Daoy (cell line): ENCODE data around the gene PTGES3. TPM values are rescaled to one million over a fixed set of nuclear protein-coding genes. Genes with fewer than 3 reads are reported as not detected.
"Not testable (repeated sequence)": the region's sequence is repeated elsewhere in the genome, so short reads cannot be mapped to it uniquely, and the experiment has no call there.

Experiments used
- DNase-seq: peaks from one replicate; pipeline ENCODE4 v3.0.0-alpha.2; 2015; ENCODE audit warnings: low read depth
- total RNA-seq: library from RNA; depleted of rRNA; stranded (reverse); fragments of >200 nt; shearing (Covaris generic); gene quantifications from 2 replicates; pipeline ENCODE4 v1.2.3, GENCODE V29; 2014

PTGES3 gene
- total RNA-seq, 1 experiment from 2014 or later: 147 TPM

DNA sequence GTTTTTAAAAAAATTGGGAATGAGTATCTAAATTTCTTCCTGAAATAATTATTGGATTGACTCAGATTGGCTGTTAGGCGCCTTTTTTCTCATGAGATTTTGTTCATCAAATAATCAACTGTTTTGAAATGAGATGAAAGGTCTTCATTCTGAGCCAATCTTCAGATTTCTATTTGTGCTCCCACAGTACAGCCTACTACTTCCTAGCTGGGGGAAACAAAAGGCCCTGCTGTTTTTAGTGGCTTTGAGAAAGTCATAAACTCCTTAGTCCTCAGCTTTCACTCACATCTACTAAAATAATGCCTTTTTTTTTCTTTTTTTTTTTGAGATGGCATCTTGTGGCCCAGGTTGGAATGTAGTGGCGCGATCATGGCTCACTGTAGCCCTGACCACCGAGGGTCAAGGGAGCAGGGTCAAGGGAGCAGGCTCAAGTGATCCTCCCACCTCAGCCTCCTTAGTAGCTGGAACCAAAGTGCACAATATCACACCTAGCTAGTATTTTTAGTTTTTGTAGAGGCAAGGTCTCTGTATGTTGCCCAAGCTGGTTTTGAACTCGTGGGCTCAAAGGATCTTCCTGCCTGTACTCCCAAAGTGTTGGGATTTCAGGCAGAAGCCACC, 21.8 kb upstream of the PTGES3 start:
- DNase-seq: no peak

DNA sequence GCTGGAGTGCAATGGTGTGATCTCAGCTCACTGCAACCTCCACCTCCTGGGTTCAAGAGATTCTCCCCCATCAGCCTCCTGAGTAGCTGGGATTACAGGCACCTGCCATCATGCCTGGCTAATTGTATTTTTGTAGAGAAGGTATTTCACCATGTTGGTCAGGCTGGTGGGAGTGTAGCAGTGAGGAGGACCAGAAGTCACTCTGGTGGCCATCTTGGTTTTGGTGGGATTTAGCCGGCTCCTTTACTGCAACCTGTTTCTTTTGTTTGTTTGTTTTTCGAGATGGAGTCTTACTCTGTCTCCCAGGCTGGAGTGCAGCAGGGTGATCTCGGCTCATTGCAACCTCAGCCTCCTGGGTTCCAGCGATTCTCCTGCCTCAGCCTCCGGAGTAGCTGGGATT, 16.4 kb upstream of the PTGES3 start:
- DNase-seq: not testable (repeated sequence)

DNA sequence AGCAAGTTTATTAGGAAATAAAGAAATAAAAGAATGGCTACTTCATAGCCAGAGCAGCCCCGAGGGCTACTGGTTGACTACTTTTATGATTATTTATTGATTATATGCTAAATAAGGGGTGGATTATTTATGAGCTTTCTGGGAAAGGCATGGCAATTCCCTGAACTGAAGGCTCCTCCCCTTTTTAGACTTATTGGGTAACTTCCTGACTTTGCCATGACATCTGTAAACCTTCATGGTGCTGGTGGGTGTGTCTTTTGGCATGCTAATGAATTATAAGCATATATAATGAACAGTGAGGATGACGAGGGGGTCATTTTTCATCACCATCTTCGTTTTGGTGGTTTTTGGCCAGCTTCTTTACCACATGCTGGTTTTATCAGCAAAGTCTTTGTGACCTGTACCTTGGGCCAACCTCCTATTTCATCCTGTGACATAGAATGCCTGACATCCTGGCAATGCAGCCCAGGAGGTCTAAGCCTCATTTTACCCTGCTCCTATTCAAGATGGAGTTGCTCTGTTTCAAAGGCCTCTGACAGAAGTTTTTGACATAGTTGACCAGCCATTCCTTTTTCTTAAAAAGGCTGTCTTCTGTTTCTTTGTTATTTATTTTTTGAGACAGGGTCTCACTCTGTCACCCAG, 11.1 kb upstream of the PTGES3 start:
- no peak for DNase-seq

DNA sequence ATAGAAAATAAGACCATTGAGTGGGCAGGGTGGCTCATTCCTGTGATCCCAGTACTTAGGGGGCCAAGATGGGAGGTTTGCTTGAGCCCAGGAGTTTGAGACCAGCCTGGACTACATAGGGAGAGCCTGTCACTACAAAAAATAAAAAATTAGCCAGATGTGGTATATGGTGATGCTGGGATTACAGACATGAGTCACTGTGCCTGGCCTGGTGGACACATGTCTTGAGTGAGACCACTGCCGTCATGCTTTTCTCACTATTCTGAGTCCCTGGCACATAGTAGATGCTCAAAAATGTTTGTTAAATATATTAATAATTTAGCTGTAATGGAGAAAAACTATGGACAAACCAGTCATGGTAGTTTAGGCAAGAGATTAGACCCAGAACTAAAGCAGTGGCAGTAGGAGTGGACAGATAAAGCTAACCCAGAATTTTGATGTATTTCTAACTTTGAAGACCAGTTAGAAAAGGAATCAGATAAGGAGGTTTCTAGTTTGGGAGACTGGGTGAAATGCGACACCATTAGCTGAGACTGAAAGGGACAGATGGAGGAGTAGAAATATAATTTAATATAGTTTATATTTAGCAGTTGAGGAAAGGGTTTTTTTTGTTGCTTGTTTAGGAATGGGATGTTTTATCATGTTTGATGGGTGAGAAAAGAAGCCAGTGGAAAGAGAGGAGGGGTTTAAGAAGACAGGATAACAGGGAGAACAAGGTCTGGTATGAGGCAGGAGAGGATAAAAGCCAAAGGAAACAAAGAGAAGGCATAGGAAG, 7.4 kb upstream of the PTGES3 start:
- peak; percentile 27 for DNase-seq

DNA sequence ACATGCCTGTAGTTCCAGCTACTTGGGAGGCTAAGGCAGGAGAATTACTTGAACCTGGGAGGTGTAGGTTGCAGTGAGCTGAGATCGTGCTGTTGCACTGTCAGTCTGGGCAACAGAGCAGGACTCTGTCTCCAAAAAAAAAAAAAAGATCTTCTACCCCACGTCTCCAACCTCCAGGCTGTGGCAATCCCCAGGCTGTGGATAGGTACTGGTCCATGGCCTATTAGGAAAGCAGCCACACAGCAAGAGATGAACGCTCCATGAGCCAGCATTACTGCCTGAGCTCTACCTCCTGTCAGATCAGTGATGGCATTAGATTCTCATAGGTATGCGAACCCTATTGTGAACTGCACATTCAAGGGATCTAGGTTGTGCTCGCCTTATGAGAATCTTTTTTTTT, 6.1 kb upstream of the PTGES3 start:
- no peak for DNase-seq

DNA sequence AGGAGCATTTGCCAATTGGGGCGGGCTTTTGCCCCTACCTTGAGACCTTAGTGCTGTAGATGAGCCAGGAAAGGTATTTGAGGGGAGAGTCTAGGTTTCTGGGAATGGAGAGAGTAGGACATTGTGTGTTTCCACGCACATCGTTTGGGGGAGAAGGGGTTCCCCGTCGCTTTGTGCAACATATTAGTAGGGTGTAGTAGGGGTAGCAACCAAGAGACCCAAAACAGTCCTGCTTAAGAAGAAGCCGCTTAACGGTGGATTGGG, 694 bp upstream of the PTGES3 start:
- DNase-seq: no peak

DNA sequence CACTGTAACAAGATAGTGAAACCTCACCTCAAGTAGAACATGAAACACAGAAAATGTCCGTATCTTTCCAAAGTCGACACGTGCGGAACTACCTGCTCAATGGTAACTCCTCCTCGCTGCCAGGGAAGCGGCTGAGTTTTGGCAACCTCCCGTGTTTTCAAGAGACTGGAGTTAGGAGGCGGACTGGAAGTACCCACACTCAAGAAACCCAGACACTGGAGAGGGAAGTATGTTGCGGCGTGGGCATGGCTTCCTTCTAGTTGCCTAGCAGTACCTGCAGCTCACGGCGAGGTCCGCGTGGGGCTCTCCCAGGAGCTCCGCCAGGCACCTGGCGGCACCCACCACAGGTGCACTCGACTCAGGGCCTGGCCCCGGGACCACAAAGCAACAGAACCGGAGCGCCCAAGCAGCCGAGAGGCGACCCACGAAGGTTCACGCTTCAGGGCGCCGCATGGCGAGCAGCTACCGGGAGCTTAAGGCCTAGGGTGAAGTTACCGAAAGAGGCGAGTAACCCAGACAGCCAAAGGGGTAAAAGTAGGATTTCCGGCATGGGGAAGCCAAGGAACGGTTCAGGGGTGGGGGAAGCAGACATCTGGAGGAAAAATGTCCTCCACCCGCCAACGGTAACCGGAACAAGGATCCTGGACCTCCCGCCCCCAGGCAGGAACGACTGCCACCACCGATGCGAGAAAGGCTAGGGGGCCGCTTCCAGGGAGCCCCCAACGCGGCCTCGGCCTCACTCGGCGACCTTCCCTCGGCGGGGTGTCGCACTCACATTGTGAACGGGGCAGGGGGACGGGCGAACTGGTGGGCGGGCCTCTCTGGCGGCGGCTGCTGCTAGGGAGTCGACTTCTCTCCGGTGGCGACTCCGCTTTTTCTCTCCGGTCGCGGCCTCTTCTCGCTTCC, 608 bp downstream of the PTGES3 start:
- peak; percentile 37 for DNase-seq

DNA sequence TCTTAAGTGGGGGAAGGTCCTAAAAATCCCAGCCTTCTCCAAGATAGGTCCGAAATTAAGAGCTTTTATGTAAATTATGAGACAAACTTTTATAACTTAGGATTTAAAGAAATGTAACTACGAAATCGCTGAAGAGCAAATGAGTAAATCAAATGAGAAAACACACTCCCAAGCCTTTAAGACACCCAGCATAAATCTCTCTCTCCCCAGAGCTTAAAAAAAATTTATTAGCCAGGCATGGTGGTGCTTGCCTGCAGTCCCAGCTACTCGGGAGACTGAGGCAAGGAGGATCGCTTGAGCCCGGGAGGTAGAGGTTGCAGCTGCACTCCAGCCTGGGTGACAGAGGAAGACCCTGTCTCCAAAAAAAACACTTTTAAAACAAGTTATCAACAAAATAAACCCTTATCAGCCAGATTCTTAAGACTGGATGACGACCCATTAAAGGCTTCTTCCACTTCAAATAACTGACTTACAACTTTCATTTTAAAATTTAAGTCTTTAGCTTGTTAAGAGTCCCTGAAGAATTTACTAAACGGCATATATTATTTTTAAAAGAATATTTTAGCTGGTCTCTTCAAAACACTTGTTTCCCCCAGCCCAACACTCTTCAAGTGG, 3.2 kb downstream of the PTGES3 start:
- DNase-seq: no peak

DNA sequence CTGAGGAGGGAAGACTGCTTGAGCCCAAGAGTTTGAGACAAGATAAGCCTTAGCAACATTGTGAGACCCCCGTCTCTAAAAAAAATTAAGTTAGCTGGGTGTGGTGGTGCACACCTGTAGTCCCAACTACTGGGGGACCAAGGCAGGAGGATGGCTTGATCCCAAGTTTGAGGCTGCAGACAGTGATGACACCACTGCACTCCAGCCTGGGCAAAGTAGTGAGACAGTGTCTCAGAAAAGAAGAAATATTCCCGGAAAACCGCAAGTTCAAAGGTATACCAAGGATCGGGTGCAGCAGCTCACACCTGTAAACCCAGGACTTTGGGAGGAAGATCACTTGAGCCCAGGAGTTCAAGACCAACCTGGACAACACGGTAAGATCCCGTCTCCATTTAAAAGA, 5.8 kb downstream of the PTGES3 start:
- no peak for DNase-seq

DNA sequence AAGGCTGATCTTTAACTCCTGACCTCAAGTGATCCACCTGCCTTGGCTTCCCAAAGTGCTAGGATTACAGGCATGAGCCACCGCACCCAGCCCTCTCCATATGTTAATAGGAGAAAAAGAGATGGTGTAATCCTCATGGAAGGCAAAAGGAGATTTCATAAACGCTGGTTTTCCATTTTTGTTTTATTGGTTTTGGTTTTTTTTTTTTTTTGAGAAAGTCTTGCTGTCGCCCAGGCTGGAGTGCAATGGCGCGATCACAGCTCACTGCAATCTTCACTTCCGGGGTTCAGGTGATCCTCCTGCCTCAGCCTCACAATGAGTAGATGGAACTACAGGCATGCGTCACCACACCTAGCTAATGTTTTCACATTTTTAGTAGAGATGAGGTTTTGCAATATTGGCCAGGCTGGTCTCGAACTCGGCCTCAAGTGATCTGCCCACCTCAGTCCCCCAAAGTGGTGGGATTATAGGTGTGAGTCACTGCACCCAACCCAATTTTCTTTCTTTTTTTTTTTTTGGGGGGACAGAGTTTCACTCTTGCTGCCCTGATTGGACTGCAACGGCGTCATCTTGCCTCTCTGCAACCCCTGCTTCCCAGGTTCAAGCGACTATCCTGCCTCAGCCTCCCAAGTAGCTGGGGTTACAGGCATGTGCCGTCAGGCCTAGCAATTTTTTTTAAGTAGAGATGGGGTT, 8.1 kb downstream of the PTGES3 start:
- DNase-seq: no peak

DNA sequence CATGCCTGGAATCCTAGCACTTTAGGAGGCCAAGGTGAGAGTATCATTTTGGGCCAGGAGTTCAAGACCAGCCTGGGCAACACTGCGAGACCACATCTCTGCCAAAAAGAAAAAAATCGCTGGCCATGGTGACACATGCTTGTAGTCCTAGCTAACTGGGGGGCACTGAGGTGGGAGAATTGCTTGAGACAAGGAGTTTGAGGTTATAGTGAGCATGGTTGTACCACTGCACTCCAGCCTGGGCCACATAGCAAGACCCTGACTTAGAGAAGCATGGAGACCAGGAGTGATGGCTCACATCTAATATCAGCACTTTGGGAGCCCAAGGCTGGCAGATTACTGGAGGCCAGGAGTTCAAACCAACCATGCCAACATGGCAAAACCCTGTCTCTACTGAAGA, 9.2 kb downstream of the PTGES3 start:
- DNase-seq: no peak

DNA sequence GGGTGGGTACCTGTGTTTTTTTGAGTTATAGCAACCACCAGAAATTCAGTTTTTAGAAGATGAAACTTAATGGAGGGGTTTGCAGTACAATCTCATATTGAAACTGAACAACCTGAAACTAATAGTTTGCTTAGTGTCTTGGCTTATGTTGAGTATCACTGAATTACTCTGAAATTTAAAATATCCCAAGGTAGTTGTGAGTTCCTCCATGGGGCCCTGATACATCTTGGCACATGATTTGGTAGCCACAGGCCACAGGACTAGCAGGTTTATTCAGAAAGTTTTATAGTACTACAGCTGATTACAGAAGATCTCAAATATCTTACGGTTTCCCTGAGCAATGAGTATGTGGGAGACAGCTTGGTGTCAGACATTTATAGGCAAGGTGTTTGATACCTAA, 10.4 kb downstream of the PTGES3 start:
- DNase-seq: no peak

DNA sequence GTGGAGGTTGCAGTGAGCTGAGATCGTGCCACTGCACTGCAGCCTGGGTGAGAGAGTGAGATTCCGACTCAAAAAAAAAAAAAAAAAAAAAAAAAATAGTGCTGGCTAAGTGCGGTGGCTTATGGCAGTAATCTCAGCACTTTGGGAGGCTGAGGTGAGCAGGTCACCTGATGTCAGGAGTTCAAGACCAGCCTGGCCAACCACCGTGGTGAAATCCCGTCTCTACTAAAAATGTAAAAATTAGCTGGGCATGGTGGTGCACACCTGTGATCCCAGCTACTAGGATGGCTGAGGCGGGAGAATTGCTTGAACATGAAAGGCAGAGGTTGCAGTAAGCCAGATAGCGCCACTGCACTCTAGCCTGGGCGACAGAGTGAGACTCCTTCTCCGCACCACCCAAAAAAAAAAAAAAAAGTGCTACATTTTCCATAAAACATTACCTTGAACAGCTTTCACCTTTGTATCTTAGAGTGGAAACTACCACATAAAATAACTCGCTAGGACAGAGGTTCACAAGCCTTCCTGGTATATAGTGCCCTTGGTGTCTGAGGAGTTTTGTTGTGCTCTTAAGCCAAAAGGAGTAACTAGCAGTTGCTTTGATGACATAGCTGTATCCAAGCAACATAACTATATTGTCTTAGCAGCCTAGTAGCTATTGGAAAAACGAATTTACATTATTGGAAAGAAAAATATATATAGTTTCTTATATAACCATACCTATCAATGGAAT, 11.1 kb downstream of the PTGES3 start:
- DNase-seq: no peak

DNA sequence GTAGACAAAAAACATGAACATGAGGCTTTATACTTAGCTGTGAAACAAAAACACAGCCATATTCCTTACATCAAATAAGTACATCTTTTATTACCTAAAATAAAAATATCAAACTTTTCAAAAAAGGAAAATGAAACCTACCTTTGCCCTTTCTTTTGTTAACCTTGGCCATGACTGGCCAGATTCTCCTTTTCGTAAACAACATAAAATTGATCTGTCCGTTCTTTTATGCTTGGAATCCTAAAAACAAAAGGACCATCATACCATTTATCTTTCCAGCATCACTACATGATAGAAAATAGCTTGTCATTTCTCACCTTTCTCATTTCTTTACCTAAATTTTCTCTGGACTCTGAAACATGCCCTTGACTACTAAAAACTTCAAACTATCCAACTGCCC, 16.5 kb downstream of the PTGES3 start:
- no peak for DNase-seq

DNA sequence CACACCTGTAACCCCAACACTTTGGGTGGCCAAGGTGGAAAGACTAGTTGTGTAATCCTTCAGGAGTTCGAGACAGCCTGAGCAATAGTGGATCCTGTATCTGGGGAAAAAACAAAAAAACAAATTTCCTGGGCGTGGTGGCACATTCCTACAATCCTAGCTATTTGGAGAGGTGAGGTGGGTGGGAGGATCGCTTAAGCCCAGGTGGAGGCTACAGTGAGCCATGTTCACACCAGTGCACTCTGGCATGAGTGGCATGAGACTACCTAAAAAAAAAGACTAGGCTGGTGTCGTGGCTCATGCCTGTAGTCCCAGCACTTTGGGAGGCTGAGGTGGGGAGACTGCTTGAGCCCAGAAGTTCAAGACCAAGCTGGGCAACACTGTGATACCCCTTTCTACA, 17.2 kb downstream of the PTGES3 start:
- DNase-seq: no peak

DNA sequence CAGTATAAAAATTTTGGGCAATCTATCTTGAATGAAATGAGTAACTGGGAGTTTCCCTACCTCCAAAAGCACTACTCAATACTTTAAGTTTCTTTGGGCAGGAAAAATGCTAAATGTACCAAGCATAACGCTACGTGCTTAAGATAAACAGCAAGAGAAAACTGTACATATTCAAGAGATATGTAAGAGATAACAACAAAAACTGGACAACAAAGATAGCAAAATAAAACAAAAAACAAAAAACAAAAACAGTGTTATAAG, 20.0 kb downstream of the PTGES3 start:
- DNase-seq: no peak

DNA sequence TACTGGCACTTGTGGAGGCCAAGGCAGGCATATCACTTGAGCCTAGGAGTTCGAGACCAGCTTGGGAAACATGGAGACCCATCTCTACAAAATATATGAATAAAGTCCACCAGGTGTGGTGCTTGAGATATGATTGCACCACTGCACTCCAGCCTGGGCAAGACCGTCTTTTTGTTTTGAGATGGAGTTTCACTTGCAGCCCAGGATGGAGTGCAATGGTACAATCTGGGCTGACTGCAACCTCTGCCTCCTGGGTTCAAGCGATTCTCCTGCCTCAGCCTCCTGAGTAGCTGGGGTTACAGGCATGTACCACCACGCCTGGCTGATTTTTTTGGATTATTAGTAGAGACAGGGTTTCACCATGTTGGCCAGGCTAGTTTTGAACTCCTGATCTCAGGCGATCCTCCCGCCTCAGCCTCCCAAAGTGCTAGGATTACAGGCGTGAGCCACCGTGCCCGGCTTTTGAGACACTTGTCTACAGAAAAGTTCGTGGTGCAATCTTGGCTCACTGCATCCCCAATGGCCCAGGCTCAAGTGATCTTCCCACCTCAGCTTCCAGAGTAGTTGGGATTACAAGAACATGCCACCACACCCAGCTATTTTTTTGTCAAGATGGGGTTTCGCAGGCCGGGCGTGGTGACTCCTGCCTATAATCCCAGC, 26.0 kb downstream of the PTGES3 start:
- DNase-seq: no peak

DNA sequence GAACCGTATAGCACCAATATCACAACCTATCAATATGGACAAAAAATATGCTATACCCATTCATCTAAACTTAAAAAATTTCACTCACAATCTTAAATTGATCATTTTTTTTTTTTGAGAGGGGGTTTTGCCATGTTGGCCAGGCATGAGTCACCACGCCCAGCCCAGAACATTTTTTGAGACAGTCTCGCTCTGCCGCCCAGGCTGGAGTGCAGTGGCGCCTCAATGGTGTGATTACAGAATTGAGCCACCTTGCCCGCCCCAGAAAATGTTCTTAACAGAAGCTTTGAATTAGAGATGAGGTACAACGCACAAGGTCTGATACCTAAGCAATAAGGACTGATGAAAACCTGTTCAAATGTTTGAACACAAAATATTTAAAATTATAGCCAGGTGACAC, 26.5 kb downstream of the PTGES3 start:
- no peak for DNase-seq

DNA sequence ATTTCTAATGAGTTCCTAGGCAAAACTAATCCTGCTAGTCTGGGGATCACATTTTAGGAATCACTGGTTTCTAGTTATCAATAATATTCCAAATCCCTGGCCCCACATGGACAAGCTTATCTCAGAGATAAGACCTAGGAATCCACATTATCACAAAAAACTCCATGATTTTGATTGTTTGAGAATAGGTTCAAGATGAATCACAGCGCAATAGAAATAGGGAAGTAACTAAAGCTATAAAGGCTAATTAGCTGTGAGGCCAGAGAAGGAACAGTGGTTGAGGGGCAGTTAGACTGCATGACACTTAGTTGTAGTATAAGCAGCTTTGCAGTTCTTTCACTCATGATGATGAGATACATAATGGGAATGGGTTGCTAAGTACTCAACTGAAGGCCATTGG, 29.2 kb downstream of the PTGES3 start:
- DNase-seq: no peak
